AG09309 (cell line): Measurements from ENCODE around the gene TYW1B.
"Not testable (repeated sequence)": the region's sequence is repeated elsewhere in the genome, so short reads cannot be mapped to it uniquely, and the experiment has no call there.

Source experiments
- DNase-seq: peaks from one replicate; pipeline ENCODE4 v3.0.0-alpha.2; 2010; ENCODE audit warnings: low read depth
- H3K4me3 ChIP-seq: 2 replicates; pipeline ENCODE4 v1.5.1; 2011; ENCODE audit warnings: mild to moderate bottlenecking, low read depth, low read length, moderate library complexity; ENCODE audit not compliant: control insufficient read depth
- TF ChIP-seq, protein P1 (sequence below): IDR thresholded peaks from 2 replicates; pipeline ENCODE4 v1.5.1; 2011; ENCODE audit warnings: mild to moderate bottlenecking, low read depth, low read length, inconsistent platforms; ENCODE audit not compliant: insufficient read depth, control insufficient read depth; ENCODE audit errors: missing control alignments

Gene TYW1B

DNA sequence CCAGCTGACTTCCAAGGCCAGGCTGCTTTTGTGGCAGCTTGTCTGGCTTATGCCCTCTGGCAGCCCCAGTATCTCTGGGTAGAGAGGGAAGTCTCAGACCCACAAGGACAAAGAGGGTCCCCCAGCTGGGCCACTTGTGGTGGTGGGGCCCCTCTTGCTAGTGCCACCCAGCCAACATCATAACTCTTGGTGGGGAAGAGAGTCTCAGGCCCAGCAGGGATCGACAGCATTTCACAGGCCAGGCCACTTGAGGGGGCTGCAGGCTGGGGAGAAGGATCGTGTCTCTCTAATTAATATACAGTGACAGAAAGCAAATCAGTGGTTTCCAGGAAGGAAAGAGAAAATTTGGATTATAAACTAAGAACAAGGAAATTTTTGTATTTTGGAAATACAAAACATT is 76.0 kb downstream of the TYW1B start:
- H3K4me3 ChIP-seq = no peak overlapping the region
- DNase-seq = no peak
- TF ChIP-seq, protein P1, sequence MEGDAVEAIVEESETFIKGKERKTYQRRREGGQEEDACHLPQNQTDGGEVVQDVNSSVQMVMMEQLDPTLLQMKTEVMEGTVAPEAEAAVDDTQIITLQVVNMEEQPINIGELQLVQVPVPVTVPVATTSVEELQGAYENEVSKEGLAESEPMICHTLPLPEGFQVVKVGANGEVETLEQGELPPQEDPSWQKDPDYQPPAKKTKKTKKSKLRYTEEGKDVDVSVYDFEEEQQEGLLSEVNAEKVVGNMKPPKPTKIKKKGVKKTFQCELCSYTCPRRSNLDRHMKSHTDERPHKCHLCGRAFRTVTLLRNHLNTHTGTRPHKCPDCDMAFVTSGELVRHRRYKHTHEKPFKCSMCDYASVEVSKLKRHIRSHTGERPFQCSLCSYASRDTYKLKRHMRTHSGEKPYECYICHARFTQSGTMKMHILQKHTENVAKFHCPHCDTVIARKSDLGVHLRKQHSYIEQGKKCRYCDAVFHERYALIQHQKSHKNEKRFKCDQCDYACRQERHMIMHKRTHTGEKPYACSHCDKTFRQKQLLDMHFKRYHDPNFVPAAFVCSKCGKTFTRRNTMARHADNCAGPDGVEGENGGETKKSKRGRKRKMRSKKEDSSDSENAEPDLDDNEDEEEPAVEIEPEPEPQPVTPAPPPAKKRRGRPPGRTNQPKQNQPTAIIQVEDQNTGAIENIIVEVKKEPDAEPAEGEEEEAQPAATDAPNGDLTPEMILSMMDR = peak; percentile 19

DNA sequence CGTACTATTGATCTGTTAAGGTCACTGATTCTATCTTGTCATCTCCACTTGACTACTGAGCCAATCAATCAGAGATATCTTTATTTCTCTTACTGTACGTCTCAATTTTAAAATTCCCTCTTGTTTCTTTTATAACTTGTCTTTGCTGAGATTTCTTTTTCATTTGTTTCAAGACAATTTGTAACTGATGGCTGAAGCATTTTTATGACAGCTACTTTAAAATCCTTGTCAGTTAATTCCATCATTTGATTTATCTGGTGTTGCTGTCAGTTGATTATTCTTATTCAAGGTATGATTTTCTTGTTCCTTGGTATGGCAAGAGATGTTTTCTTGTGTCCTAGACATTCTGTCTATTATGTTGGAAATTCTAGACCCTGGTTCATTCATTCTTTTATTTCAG is 76.6 kb downstream of the TYW1B start:
- TF ChIP-seq, protein P1 = no peak
- no peak overlapping the region for H3K4me3 ChIP-seq

DNA sequence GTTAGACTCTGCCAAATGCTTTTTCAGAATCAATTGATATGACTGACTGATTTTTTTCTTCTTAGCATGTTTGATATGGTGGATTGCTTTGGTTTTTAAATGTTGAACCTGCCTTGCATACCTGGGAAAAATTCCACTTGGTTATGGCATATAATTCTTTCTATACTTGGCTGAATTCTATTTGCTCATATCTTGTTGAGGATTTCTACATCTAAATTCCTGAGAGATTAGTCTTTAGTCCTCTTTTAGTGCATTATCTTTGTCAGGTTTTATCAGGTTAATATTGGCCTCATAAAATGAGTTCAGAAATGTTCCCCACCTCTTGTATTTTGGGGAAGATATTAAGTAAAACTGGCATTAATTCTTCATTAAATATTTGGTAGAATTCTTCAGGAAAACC is 79.4 kb downstream of the TYW1B start:
- not testable (repeated sequence) for H3K4me3 ChIP-seq, DNase-seq

More for the DNA sequence above, 76.6 kb downstream of the TYW1B start:
- no peak for DNase-seq

DNA sequence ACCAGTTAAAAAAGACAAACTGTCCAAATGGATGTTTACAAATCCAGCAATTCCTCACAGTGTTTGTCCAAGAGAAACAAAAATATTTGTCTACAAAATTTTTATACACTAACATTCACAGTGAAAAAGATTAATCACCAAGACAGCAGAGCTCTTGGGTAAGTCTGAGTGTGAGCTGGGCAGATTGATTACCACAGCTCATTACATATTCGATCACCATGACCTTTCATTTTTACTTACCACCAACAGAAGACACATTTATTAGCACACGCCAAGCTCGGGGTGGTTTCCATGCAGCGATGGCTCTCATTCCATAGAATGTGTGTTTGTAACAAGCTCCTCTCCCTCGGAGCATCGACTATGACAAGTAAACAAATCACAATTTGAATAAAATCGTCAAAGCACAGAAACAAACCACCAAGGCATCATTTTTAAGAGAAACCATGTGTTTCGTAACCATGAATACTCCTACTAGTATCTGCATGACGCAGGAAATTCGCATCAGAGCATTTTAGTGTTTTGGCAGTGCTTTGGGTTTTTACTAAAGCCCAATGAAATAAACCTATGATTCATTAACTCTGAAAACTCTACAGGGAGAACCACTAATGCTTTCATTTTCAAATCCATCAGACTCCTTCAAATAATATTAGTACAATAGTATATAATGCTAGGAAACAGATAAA is 83.6 kb downstream of the TYW1B start:
- peak overlapping the region; percentile 42 for H3K4me3 ChIP-seq
- DNase-seq = peak; percentile 77

DNA sequence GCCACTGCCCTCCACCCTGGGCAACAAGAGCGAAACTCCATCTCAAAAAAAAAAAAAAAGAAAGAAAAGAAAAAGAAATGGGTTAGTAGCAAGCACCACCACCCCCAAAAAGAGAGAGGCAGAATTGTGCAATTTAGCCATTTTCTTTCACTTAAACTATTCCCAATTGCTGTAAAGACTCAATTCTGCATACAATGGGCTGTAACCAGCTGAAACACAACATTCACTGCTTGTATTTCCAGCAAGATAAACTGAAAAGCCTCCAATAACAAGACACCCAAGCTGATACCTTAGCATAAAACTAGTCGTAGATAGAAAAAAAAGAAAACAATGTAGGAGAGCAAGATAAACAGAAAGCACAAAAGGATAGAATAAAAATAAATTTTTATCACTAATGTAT is 84.2 kb downstream of the TYW1B start:
- DNase-seq, H3K4me3 ChIP-seq: not testable (repeated sequence)

DNA sequence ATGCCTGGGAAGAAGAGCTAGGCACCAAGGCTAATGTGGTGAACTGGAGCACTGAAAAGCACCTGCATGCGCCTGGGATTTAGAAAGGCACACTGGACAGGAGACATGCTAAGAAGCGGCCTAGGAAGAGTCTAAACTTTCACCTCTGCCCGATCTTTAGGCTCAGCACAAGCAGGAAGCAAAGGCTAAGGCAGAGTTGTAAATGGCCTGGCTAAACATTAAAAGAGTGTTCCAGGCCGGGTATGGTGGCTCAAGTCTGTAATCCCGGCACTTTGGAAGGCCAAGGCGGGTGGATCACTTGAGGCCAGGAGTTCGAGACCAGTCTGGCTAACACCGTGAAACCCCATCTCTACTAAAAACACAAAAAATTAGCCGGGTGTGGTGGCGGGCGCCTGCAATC is 88.3 kb downstream of the TYW1B start:
- DNase-seq, H3K4me3 ChIP-seq: not testable (repeated sequence)

DNA sequence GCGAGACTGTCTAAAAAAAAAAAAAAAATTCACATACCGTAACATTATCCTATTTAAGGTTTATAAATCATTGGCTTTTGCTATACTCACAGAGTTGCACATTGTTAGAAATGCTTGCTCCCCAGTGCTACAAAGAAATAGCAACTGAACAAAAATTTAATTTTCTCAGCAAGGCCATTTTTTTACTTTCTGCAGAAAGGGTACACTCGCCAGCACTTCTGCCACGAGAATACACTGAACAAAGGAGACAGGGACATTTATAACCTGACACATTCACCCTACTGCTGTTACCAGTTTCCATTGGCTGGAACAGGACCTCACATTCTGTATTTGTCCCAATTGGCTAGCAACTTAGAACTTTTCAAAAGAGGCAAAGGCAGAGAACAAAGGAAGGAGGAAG is 92.1 kb downstream of the TYW1B start:
- DNase-seq, H3K4me3 ChIP-seq: not testable (repeated sequence)

DNA sequence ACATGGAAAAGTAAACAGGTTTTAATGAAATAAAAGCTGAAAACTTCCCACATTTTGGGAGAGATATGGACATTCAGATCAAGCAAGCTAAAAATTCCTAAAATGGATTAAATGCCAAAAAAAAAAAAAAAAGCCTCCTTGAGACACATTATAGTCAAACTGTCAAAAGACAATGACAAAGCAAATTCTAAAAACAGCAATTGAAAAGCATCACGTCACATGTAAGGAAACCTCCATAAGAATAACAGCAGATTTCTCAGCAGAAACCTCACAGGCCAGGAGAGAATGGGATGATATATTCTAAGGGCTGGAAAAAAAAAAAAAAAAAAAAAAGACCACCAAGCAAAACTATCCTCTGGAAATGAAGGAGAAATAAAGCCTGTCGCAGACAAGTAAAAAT is 97.2 kb downstream of the TYW1B start:
- H3K4me3 ChIP-seq, DNase-seq: not testable (repeated sequence)

DNA sequence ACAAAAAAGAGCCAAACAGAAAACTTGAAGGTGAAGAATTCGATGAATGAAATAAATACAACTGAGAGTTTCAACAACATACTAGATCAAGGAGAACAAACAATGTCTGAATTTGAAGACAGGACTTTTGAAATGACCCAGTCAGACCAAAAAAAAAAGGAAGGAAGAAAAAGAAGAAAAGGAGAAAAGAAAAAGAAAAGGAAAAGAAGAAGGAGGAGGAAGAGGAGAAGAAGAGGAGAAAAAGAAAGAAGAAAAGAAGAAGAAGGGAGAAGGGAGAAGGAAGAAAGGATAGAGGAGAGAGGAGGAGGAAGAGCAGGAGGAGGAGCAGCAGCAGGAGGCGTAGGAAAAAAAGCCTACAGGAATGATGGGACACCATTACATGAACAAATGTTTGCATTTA is 97.6 kb downstream of the TYW1B start:
- not testable (repeated sequence) for H3K4me3 ChIP-seq, DNase-seq

DNA sequence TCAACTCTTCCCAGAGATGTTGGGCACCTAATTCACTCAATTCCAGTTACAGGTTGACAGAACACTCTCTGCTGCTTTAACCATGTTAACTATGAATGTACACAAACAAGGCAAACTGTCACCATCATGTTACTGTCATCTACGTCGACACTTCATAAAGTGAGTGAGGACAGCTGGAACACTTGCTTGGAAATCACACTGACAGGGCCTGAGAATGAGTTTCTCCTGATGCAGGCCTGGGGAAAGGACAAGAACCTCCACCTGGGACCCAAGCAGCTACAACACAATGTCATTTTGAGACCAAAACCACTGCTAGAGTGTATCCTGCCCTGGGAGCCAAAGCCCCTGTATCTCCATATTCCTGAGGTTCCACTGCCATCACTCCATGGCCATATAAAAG is 98.9 kb downstream of the TYW1B start:
- not testable (repeated sequence) for DNase-seq, H3K4me3 ChIP-seq

DNA sequence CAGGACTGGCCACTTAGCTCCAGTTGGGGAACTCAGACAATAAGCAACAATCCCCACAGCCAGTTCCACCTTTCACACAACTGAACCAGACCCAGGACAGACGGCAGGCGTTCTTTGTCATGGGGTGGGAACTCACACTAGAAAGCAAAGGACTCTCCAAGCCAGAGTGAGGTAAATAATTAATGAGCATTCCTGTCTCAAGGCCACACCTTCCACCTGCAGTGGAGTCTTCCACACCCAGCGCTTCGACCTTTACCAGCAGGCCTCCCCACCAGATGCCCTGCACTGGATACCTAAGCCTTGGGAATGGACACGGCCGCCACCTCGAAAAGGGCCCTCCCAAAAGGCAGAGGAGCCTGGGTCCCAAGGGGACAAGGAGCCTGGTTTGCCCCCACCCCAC is 105.3 kb downstream of the TYW1B start:
- not testable (repeated sequence) for DNase-seq, H3K4me3 ChIP-seq

DNA sequence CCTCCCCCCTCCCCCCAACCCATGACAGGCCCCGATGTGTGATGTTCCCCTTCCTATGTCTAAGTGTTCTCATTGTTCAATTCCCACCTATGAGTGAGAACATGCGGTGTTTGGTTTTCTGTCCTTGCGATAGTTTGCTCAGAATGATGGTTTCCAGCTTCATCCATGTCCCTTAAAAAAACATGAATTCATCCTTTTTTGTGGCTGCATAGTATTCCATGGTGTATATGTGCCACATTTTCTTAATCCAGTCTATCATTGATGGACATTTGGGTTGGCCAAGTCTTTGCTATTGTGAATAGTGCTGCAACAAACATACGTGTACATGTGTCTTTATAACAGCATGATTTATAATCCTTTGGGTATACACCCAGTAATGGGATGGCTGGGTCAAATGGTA is 107.1 kb downstream of the TYW1B start:
- H3K4me3 ChIP-seq, DNase-seq: not testable (repeated sequence)

DNA sequence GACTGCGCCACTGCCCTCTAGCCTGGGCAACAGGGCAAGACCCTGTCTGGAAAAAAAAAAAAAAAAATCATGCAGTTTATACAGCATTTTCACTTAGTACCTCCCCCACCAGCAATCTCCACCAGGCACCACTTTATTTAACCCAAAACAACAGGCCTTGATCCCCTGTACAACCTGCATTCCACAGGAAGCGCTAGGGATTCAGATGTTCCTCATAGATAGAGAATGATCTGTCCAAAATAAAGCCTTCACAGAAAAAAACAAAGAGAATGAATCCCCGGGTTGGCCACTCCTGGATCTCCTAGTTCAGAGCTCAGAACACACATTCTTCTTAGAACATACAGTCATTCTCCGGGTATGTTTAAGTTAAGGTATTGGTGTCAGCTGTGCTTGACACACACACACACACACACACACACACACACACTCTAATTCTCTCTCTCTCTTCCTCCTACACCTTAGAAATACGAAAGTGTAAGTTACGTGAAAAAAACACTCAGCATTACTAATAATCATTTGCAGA is 110.7 kb downstream of the TYW1B start:
- DNase-seq, H3K4me3 ChIP-seq: not testable (repeated sequence)

DNA sequence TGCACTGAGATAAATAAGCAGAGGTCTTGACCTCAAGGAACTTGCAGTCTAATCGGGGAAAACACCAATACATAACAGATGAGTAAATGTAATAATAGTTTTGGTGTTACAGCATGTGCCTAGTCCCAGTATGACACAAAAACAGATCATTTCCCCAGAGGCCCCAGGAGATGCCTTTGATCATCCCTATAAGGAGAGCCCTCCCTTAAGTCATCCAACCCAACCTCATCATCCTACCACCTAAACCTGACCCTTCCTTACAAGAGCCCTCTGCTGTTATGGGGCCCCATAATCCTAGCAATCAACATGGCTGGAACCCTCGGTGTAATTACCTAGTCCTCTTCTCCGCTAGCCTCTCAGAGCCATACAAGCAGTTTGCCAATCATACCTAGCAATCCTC is 116.1 kb downstream of the TYW1B start:
- H3K4me3 ChIP-seq, DNase-seq: not testable (repeated sequence)
